HepG2 (cell line): ENCODE measurements around the gene NT5C. TPM values are rescaled to one million over a fixed set of nuclear protein-coding genes. Genes with fewer than 3 reads are reported as not detected.

Experiments
- ATF4 ChIP-seq, 2 experiments: fragments of 450-650 bp in 1 of 2; sonication (generic) in 1 of 2; formaldehyde crosslinking; IDR thresholded peaks; 2 replicates each; pipeline versions ENCODE4 v1.5.0 to v1.8.0; 2020 to 2022; ENCODE audit warnings: mild to moderate bottlenecking in 1 of 2, missing genetic modification reagents in 1 of 2
- GATAD2A ChIP-seq: IDR thresholded peaks from 2 replicates; pipeline ENCODE4 v1.6.1; 2016
- GMEB2 ChIP-seq: IDR thresholded peaks from 2 replicates; pipeline ENCODE4 v1.6.1; 2016; ENCODE audit warnings: missing biosample characterization, missing genetic modification reagents, low read depth
- HDAC2 ChIP-seq: sonication (generic); formaldehyde crosslinking; IDR thresholded peaks from 2 replicates; pipeline ENCODE4 v1.4.0; 2020; ENCODE audit warnings: missing genetic modification reagents
- HMGXB4 ChIP-seq, 2 experiments: sonication (generic) in 1 of 2; formaldehyde crosslinking in 1 of 2; IDR thresholded peaks; 2 replicates each; pipeline versions ENCODE4 v1.4.0 to v1.6.1; 2018 to 2020; ENCODE audit warnings: missing genetic modification reagents in 2 of 2, borderline replicate concordance in 1 of 2, low read depth in 1 of 2, mild to moderate bottlenecking in 1 of 2, missing biosample characterization in 1 of 2
- KDM4B ChIP-seq: sonication (generic); formaldehyde crosslinking; IDR thresholded peaks from 2 replicates; pipeline ENCODE4 v1.4.0; 2020; ENCODE audit warnings: missing genetic modification reagents
- KLF13 ChIP-seq: sonication (generic); formaldehyde crosslinking; IDR thresholded peaks from 2 replicates; pipeline ENCODE4 v1.4.0; 2020; ENCODE audit warnings: mild to moderate bottlenecking, missing genetic modification reagents
- PRDM15 ChIP-seq: sonication (generic); formaldehyde crosslinking; IDR thresholded peaks from 2 replicates; pipeline ENCODE4 v1.4.0; 2020; ENCODE audit warnings: missing genetic modification reagents
- TFE3 ChIP-seq: IDR thresholded peaks from 2 replicates; pipeline ENCODE4 v1.6.1; 2016
- TP53 ChIP-seq: sonication (generic); formaldehyde crosslinking; conservative IDR thresholded peaks from 2 replicates; pipeline ENCODE4 v1.4.0; 2020; ENCODE audit warnings: missing genetic modification reagents
- ZC3H13 ChIP-seq: sonication (generic); formaldehyde crosslinking; IDR thresholded peaks from 2 replicates; pipeline ENCODE4 v1.8.1; 2023; ENCODE audit warnings: mild to moderate bottlenecking, missing genetic modification reagents, moderate library complexity
- ZHX1 ChIP-seq: sonication (generic); formaldehyde crosslinking; IDR thresholded peaks from 2 replicates; pipeline ENCODE4 v1.8.1; 2022; ENCODE audit warnings: low read depth, mild to moderate bottlenecking, missing genetic modification reagents
- ZNF10 ChIP-seq: sonication (generic); formaldehyde crosslinking; IDR thresholded peaks from 2 replicates; pipeline ENCODE4 v1.4.0; 2020; ENCODE audit warnings: mild to moderate bottlenecking, low read depth, missing genetic modification reagents, borderline replicate concordance
- ZNF333 ChIP-seq: sonication (generic); formaldehyde crosslinking; IDR thresholded peaks from 2 replicates; pipeline ENCODE4 v1.4.0; 2020; ENCODE audit warnings: mild to moderate bottlenecking, missing genetic modification reagents, borderline replicate concordance
- ZNF761 ChIP-seq: sonication (generic); formaldehyde crosslinking; conservative IDR thresholded peaks from 2 replicates; pipeline ENCODE4 v1.4.0; 2020; ENCODE audit warnings: mild to moderate bottlenecking, missing genetic modification reagents
- polyA plus RNA-seq, 8 experiments: library from polyadenylated mRNA; depleted of rRNA in 3 of 8; stranded (reverse) in 7 of 8; unstranded in 1 of 8; fragments of >200 nt; fragmentation: Illumina TruSeq in 4 of 8; extraction: Trizol in 4 of 8; gene quantifications; 2 replicates each; pipeline versions ENCODE4 v1.2.1 to v1.2.3, GENCODE V29; 2011 to 2016; ENCODE audit warnings: low read depth in 4 of 8, missing spikeins in 1 of 8, mixed read lengths in 1 of 8; ENCODE audit not compliant: insufficient read depth in 1 of 8
- total RNA-seq, 5 experiments: library from RNA; depleted of rRNA; stranded (reverse); fragments of >200 nt; fragmentation: Illumina TruSeq; extraction: Trizol; gene quantifications; 2 replicates each; pipeline ENCODE4 v1.2.3, GENCODE V29; 2016; ENCODE audit warnings: low read depth in 1 of 5

NT5C gene
- total and polyA plus RNA-seq, 2 of the 13 experiments (the other 11 are each of a cell fraction or from before 2014, with no cell fraction given), result 42.8 to 48.6 TPM

- peak; percentile 56; the same call in 1 of the 2 replicates for TF ChIP-seq TFE3 (CRISPR knock-in tag)
- TF ChIP-seq HMGXB4 (CRISPR knock-in tag; IDR thresholded peaks at IDR 0.05; ENCODE audit: borderline replicate concordance in 1 of 2, low read depth in 1 of 2), result peak; percentile 98 to 100
- TF ChIP-seq GATAD2A (CRISPR knock-in tag), result no peak; the same call in 1 of the 2 replicates
- no peak for TF ChIP-seq TP53 (CRISPR knock-in tag)
- peak; percentile 92 for TF ChIP-seq ZC3H13 (CRISPR knock-in tag)
- TF ChIP-seq KDM4B, result no peak; the same call in none of the 2 replicates
- no peak for TF ChIP-seq KLF13 (CRISPR knock-in tag)
- TF ChIP-seq ATF4 (CRISPR knock-in tag; IDR thresholded peaks at IDR 0.05), result no peak
- TF ChIP-seq ZNF333 (CRISPR knock-in tag), result peak; percentile 83
- TF ChIP-seq ZHX1 (CRISPR knock-in tag), result no peak; the same call in none of the 2 replicates
- no peak for TF ChIP-seq GMEB2 (CRISPR knock-in tag)
- TF ChIP-seq ZNF761, result peak; percentile 95
- TF ChIP-seq PRDM15, result no peak
- TF ChIP-seq ZNF10 (CRISPR knock-in tag), result no peak
- no peak; the same call in 1 of the 2 replicates for TF ChIP-seq HDAC2 (CRISPR knock-in tag)
Observed at GRCh38 chr17:75131278-75132017, at the start of gene NT5C (continued).
